ENCODE results near the gene SETDB1.

DNA sequence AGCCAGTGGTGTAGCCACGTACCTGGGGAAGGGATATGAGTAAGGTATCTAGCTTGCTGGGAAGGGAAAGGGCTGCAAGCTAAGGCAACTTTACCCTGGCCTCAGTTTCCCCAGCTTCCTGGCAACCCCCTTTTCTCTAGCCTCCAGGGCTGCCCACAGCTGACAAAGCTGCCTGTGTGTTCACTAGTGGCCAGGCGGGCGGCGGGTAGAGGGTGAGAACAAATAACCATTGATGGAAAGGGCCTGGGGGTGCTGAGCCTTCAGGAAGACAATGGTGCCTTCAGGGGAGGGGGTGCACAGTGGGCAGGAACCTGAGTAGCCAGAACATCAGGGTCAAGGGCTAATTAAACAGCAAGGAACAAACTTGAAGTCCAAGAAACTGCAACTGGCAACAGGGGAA lies 42.3 kb downstream of the SETDB1 start:
- no peak for TF ChIP-seq EZH2 (IDR thresholded peaks at IDR 0.05; ENCODE audit: insufficient read depth, poor library complexity, severe bottlenecking)
- TF ChIP-seq EZH2phosphoT487 (IDR thresholded peaks at IDR 0.05; ENCODE audit: insufficient read depth, low read depth): no peak

Data from GM23248 (cell line).